ENCODE measurements around the gene TAL1. TPM values are rescaled to one million over a fixed set of nuclear protein-coding genes. Genes with fewer than 3 reads are reported as not detected.

Gene TAL1
- polyA plus RNA-seq (2012; rRNA removed) = not detected in 2 replicates
- polyA plus RNA-seq (2012; cell fraction: cytosol; rRNA removed) = not detected in 2 replicates
- not detected in 2 replicates for polyA plus RNA-seq (2012; cell fraction: nucleus; rRNA removed)

DNA sequence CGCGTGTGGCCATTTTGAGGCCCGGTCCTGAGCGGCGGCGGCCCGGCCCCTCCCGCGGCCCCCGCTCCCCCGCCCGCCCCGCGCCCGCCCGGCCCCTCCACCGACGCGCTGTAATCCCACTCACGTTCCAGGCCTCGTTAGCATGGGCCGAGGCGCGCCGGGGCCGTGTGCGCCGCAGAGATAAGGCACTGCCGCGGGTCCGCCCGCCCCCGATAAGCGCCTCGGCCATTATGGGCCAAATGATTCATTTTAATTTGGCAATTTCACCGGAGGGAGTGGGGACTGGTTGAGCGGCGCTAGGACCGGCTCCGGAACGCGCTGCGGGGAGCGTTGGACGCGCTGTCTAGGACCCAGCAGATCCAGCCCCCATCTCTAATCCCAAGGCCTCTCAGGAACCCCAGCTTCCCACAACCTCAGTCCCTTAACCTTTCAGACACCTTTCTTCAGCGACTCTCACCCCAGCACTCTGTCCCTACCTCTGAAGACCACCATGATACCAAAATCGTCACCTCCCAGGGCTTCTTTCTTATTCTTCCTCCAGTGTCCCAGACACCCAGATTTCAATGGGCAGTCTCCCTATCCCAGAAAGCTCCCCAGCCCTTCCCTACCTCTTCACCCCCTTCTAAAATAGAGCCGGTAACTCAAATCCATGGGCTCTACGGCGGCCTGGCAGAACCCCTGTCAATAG is at the start of gene TAL1:
Gene TAL1, minus strand, starts transcription at position 39 of the 688 bp plus-strand sequence. CDS start 6,337 bp downstream, outside the sequence.
- H3K9me3 ChIP-seq = no peaks in the 10 kb centered on the region
- no peaks in the 10 kb centered on the region for H3K36me3 ChIP-seq (replicated peaks in 1 of 2; ENCODE audit: control insufficient read depth in 1 of 2, insufficient read depth in 2 of 2, low read length in 1 of 2)
- H3F3A ChIP-seq (replicated peaks; ENCODE audit: insufficient read depth) = no peaks in the 10 kb centered on the region
- TF ChIP-seq POLR2AphosphoS5 (IDR thresholded peaks at IDR 0.05; ENCODE audit: low read depth, low read length) = no peak
- TF ChIP-seq PBX3 (IDR thresholded peaks at IDR 0.05) = no peak
- TF ChIP-seq MEF2A (IDR thresholded peaks at IDR 0.05; ENCODE audit: borderline replicate concordance, low read depth) = no peak
- TF ChIP-seq MAX (IDR thresholded peaks at IDR 0.05; ENCODE audit: low read depth) = no peak
- TF ChIP-seq TAF1 (IDR thresholded peaks at IDR 0.05; ENCODE audit: borderline replicate concordance, low read depth, low read length) = no peak
- peak; percentile 31; the same call in 1 of the 2 replicates for TF ChIP-seq GATA2 (CRISPR knock-in tag; IDR thresholded peaks at IDR 0.05)
- TF ChIP-seq TCF12 (IDR thresholded peaks at IDR 0.05) = no peak
- no peak for TF ChIP-seq ELF1 (IDR thresholded peaks at IDR 0.05)
- TF ChIP-seq NFIC (IDR thresholded peaks at IDR 0.05; ENCODE audit: borderline replicate concordance) = no peak
- peak; percentile 59; the same call in 1 of the 2 replicates for TF ChIP-seq EZH2phosphoT487 (IDR thresholded peaks at IDR 0.05; ENCODE audit: borderline replicate concordance, low read depth)
- TF ChIP-seq, protein P1, sequence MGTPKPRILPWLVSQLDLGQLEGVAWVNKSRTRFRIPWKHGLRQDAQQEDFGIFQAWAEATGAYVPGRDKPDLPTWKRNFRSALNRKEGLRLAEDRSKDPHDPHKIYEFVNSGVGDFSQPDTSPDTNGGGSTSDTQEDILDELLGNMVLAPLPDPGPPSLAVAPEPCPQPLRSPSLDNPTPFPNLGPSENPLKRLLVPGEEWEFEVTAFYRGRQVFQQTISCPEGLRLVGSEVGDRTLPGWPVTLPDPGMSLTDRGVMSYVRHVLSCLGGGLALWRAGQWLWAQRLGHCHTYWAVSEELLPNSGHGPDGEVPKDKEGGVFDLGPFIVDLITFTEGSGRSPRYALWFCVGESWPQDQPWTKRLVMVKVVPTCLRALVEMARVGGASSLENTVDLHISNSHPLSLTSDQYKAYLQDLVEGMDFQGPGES (IDR thresholded peaks at IDR 0.05; ENCODE audit: low read depth, low read length) = no peak
- no peak for TF ChIP-seq JUND (IDR thresholded peaks at IDR 0.05)
- no peak for TF ChIP-seq FOXM1 (IDR thresholded peaks at IDR 0.05; ENCODE audit: low read depth)
- no peaks in the 10 kb centered on the region for H3K79me2 ChIP-seq (ENCODE audit: insufficient read depth)
- WGBS (ENCODE audit: low lambda C conversion rate) = 13% methylated on average over 21 of the region's 51 CpGs
- ChIA-PET POLR2A (no interaction called here), CTCF (interaction anchor here (1.1 to 2.3 kb wide), 2 partner anchors 31 to 53 kb away, joined by 4 to 8 read pairs; no protein-coding TSS in a partner anchor)
- peak within 1 kb of the TSS; percentile 73; the same call in 1 of the 2 replicates for H3K4me2 ChIP-seq
- H4K20me1 ChIP-seq (ENCODE audit: insufficient read depth) = 0 out of 2 replicates have a peak, but pooled peaks cover 5% of the 10 kb centered on the region
- peak within 1 kb of the TSS; percentile 0 to 18; a peak in 1 of 4 replicates for H3K4me3 ChIP-seq (ENCODE audit: low read depth in 2 of 2, low read length in 1 of 2)
- peak; percentile 70 for DNase-seq
- H3K4me1 ChIP-seq (ENCODE audit: control insufficient read depth in 1 of 2, insufficient read depth in 2 of 2, low read depth in 1 of 2, low read length in 1 of 2) = peaks cover 0 to 2% of the 10 kb centered on the region in 2 experiments; a peak in 1 of 4 replicates
- H3K27me3 ChIP-seq (ENCODE audit: insufficient read depth) = peaks cover 77% of the 10 kb centered on the region
- 0 out of 2 replicates have a peak within 1 kb of the TSS, but pooled peaks have one; percentile 63 for H2AFZ ChIP-seq (ENCODE audit: low read depth)
- no peak within 1 kb of the TSS for H3K9ac ChIP-seq
- no peaks in the 10 kb centered on the region for H3K9me2 ChIP-seq
- H3K27ac ChIP-seq (ENCODE audit: low read depth in 2 of 2, low read length in 1 of 2) = no peak within 1 kb of the TSS

- no peak for DNase-seq
- H3K4me1 ChIP-seq (ENCODE audit: control insufficient read depth in 1 of 2, insufficient read depth in 2 of 2, low read depth in 1 of 2, low read length in 1 of 2) = no peaks in the 10 kb centered on the region; a peak in 1 of 4 replicates
- H3K4me3 ChIP-seq (ENCODE audit: low read depth in 2 of 2, low read length in 1 of 2) = no peak overlapping the region
- ChIA-PET CTCF (interaction anchor here (2.8 kb wide), 1 partner anchor 87 kb away, joined by 10 read pairs; no protein-coding TSS in a partner anchor), POLR2A (no interaction called here)
- 97% methylated on average over 2 of the region's 3 CpGs for WGBS (ENCODE audit: low lambda C conversion rate)
- peaks cover 10% of the 10 kb centered on the region for H3F3A ChIP-seq (replicated peaks; ENCODE audit: insufficient read depth)
- no peaks in the 10 kb centered on the region for H3K9me2 ChIP-seq
- no peak overlapping the region for H3K9ac ChIP-seq
- H4K20me1 ChIP-seq (ENCODE audit: insufficient read depth) = no peaks in the 10 kb centered on the region; the same call in 1 of the 2 replicates
- peaks cover 39 to 47% of the 10 kb centered on the region in 2 experiments for H3K36me3 ChIP-seq (replicated peaks in 1 of 2; ENCODE audit: control insufficient read depth in 1 of 2, insufficient read depth in 2 of 2, low read length in 1 of 2)
- no peaks in the 10 kb centered on the region for H3K9me3 ChIP-seq
- no peaks in the 10 kb centered on the region for H3K27me3 ChIP-seq (ENCODE audit: insufficient read depth)
- no peak overlapping the region for H3K27ac ChIP-seq (ENCODE audit: low read depth in 2 of 2, low read length in 1 of 2)
- no peak overlapping the region for H2AFZ ChIP-seq (ENCODE audit: low read depth)
- peaks cover 44% of the 10 kb centered on the region for H3K79me2 ChIP-seq (ENCODE audit: insufficient read depth)
- H3K4me2 ChIP-seq = no peak overlapping the region
- TF ChIP-seq, protein P1 (IDR thresholded peaks at IDR 0.05; ENCODE audit: low read depth, low read length) = no peak
- TF ChIP-seq MXI1 (IDR thresholded peaks at IDR 0.05; ENCODE audit: low read depth, low read length) = no peak
- TF ChIP-seq RCOR1 (IDR thresholded peaks at IDR 0.05; ENCODE audit: low read length) = no peak
- no peak for TF ChIP-seq EZH2phosphoT487 (IDR thresholded peaks at IDR 0.05; ENCODE audit: borderline replicate concordance, low read depth)
- no peak for TF ChIP-seq FOXJ3 (CRISPR knock-in tag; IDR thresholded peaks at IDR 0.05)
- TF ChIP-seq NRF1 (IDR thresholded peaks at IDR 0.05; ENCODE audit: low read depth, low read length) = no peak
- no peak for TF ChIP-seq EP300 (IDR thresholded peaks at IDR 0.05; ENCODE audit: borderline replicate concordance in 1 of 2, low read depth in 1 of 2, low read length in 1 of 2)
- TF ChIP-seq GATA2 (CRISPR knock-in tag; IDR thresholded peaks at IDR 0.05) = no peak
- TF ChIP-seq, protein P2, sequence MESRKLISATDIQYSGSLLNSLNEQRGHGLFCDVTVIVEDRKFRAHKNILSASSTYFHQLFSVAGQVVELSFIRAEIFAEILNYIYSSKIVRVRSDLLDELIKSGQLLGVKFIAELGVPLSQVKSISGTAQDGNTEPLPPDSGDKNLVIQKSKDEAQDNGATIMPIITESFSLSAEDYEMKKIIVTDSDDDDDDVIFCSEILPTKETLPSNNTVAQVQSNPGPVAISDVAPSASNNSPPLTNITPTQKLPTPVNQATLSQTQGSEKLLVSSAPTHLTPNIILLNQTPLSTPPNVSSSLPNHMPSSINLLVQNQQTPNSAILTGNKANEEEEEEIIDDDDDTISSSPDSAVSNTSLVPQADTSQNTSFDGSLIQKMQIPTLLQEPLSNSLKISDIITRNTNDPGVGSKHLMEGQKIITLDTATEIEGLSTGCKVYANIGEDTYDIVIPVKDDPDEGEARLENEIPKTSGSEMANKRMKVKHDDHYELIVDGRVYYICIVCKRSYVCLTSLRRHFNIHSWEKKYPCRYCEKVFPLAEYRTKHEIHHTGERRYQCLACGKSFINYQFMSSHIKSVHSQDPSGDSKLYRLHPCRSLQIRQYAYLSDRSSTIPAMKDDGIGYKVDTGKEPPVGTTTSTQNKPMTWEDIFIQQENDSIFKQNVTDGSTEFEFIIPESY (IDR thresholded peaks at IDR 0.05; ENCODE audit: borderline replicate concordance, low read depth) = no peak
- TF ChIP-seq FOSL2 (IDR thresholded peaks at IDR 0.05; ENCODE audit: borderline replicate concordance, low read depth) = no peak
Observed at GRCh38 chr1:47280142-47280541, 48.1 kb upstream of the TAL1 start.

All from SK-N-SH (cell line).